ENCODE measurements around the gene TNFSF13. TPM values are rescaled to one million over a fixed set of nuclear protein-coding genes. Genes with fewer than 3 reads are reported as not detected.

Gene TNFSF13
- total and polyA plus RNA-seq, 2 of the 8 experiments (the other 6 are each of a cell fraction or from before 2014, with no cell fraction given), result 2.1 to 2.6 TPM

DNA sequence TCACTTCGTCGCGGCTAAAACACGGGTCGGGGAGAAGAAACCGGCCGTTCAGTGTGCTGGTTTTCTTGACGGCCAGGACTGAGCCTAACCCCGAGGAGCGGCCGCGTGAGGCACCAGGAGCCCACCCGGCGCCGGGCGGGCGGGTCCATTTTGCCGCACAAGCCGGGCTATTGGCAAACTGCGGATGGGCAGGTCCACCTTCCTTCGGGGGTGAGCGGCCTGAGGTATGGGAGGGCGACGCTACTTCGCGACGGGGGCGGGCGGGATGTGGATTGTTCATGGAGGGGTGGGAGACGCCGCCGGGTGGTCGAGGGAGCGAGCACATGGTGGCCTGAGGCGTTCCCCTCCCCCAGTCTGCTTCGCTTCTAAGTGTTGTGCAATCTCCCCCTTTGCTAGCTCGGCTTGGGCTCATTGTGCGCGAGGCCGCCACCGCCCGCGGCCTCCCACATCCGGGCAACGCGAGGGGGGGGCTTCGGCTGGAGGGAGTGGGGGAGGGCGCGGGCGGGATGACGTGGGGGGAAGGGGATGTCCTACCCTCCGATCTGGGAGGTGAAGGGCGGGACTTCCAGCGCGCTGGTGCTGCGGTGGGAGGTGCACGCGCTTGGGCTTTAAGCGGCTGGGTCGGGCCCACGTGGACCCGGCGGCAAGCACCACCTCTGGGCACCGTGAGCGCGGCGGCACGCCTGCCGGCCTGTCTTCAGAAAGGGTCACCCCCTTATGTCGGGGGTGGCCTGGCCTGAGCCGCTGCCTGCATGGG lies 15.0 kb downstream of the TNFSF13 start (continued):
- TF ChIP-seq, protein P1, sequence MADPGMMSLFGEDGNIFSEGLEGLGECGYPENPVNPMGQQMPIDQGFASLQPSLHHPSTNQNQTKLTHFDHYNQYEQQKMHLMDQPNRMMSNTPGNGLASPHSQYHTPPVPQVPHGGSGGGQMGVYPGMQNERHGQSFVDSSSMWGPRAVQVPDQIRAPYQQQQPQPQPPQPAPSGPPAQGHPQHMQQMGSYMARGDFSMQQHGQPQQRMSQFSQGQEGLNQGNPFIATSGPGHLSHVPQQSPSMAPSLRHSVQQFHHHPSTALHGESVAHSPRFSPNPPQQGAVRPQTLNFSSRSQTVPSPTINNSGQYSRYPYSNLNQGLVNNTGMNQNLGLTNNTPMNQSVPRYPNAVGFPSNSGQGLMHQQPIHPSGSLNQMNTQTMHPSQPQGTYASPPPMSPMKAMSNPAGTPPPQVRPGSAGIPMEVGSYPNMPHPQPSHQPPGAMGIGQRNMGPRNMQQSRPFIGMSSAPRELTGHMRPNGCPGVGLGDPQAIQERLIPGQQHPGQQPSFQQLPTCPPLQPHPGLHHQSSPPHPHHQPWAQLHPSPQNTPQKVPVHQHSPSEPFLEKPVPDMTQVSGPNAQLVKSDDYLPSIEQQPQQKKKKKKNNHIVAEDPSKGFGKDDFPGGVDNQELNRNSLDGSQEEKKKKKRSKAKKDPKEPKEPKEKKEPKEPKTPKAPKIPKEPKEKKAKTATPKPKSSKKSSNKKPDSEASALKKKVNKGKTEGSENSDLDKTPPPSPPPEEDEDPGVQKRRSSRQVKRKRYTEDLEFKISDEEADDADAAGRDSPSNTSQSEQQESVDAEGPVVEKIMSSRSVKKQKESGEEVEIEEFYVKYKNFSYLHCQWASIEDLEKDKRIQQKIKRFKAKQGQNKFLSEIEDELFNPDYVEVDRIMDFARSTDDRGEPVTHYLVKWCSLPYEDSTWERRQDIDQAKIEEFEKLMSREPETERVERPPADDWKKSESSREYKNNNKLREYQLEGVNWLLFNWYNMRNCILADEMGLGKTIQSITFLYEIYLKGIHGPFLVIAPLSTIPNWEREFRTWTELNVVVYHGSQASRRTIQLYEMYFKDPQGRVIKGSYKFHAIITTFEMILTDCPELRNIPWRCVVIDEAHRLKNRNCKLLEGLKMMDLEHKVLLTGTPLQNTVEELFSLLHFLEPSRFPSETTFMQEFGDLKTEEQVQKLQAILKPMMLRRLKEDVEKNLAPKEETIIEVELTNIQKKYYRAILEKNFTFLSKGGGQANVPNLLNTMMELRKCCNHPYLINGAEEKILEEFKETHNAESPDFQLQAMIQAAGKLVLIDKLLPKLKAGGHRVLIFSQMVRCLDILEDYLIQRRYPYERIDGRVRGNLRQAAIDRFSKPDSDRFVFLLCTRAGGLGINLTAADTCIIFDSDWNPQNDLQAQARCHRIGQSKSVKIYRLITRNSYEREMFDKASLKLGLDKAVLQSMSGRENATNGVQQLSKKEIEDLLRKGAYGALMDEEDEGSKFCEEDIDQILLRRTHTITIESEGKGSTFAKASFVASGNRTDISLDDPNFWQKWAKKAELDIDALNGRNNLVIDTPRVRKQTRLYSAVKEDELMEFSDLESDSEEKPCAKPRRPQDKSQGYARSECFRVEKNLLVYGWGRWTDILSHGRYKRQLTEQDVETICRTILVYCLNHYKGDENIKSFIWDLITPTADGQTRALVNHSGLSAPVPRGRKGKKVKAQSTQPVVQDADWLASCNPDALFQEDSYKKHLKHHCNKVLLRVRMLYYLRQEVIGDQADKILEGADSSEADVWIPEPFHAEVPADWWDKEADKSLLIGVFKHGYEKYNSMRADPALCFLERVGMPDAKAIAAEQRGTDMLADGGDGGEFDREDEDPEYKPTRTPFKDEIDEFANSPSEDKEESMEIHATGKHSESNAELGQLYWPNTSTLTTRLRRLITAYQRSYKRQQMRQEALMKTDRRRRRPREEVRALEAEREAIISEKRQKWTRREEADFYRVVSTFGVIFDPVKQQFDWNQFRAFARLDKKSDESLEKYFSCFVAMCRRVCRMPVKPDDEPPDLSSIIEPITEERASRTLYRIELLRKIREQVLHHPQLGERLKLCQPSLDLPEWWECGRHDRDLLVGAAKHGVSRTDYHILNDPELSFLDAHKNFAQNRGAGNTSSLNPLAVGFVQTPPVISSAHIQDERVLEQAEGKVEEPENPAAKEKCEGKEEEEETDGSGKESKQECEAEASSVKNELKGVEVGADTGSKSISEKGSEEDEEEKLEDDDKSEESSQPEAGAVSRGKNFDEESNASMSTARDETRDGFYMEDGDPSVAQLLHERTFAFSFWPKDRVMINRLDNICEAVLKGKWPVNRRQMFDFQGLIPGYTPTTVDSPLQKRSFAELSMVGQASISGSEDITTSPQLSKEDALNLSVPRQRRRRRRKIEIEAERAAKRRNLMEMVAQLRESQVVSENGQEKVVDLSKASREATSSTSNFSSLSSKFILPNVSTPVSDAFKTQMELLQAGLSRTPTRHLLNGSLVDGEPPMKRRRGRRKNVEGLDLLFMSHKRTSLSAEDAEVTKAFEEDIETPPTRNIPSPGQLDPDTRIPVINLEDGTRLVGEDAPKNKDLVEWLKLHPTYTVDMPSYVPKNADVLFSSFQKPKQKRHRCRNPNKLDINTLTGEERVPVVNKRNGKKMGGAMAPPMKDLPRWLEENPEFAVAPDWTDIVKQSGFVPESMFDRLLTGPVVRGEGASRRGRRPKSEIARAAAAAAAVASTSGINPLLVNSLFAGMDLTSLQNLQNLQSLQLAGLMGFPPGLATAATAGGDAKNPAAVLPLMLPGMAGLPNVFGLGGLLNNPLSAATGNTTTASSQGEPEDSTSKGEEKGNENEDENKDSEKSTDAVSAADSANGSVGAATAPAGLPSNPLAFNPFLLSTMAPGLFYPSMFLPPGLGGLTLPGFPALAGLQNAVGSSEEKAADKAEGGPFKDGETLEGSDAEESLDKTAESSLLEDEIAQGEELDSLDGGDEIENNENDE (IDR thresholded peaks at IDR 0.05; ENCODE audit: insufficient replicate concordance, low read length), result no peak
- TF ChIP-seq POLR2A (IDR thresholded peaks at IDR 0.05; ENCODE audit: control extremely low read depth in 1 of 2, low read depth in 2 of 2, low read length in 2 of 2) (peak; percentile 87 to 96), SRF (IDR thresholded peaks at IDR 0.05; ENCODE audit: low read depth, low read length) (peak; percentile 20; the same call in 1 of the 2 replicates), SUZ12 (IDR thresholded peaks at IDR 0.05; ENCODE audit: low read length) (no peak), CREB1 (IDR thresholded peaks at IDR 0.05) (peak; percentile 88), JUN (IDR thresholded peaks at IDR 0.05; ENCODE audit: low read depth, low read length) (no peak), EZH2 (IDR thresholded peaks at IDR 0.05; ENCODE audit: low read depth, low read length, severe bottlenecking) (no peak), RXRA (IDR thresholded peaks at IDR 0.05; ENCODE audit: insufficient read depth, low read depth, low read length) (no peak), GTF2F1 (IDR thresholded peaks at IDR 0.05; ENCODE audit: borderline replicate concordance, low read depth, low read length) (no peak), BRCA1 (IDR thresholded peaks at IDR 0.05; ENCODE audit: low read depth, low read length) (no peak), NANOG (IDR thresholded peaks at IDR 0.05; ENCODE audit: insufficient read depth, low read depth, low read length, poor library complexity, severe bottlenecking) (peak; percentile 42)

Data from H1 (cell line).